HepG2 (cell line): ENCODE data around the gene S100A16. TPM values are rescaled to one million over a fixed set of nuclear protein-coding genes. Genes with fewer than 3 reads are reported as not detected.

ENCODE experiments used
- CBFB ChIP-seq: sonication (generic); formaldehyde crosslinking; IDR thresholded peaks from 2 replicates; pipeline ENCODE4 v1.4.0; 2020; ENCODE audit warnings: missing genetic modification reagents
- CCDC6 ChIP-seq: sonication (generic); formaldehyde crosslinking; IDR thresholded peaks from 2 replicates; pipeline ENCODE4 v1.8.1; 2022; ENCODE audit warnings: mild to moderate bottlenecking, missing genetic modification reagents, moderate library complexity
- CENPX ChIP-seq: sonication (generic); formaldehyde crosslinking; IDR thresholded peaks from 2 replicates; pipeline ENCODE4 v1.9.0; 2021; ENCODE audit warnings: mild to moderate bottlenecking, missing genetic modification reagents, moderate library complexity
- GPN1 ChIP-seq: sonication (generic); formaldehyde crosslinking; IDR thresholded peaks from 2 replicates; pipeline ENCODE4 v1.5.1; 2020; ENCODE audit warnings: missing genetic modification reagents, borderline replicate concordance
- HIVEP1 ChIP-seq: sonication (generic); formaldehyde crosslinking; IDR thresholded peaks from 2 replicates; pipeline ENCODE4 v1.4.0; 2020; ENCODE audit warnings: mild to moderate bottlenecking, missing genetic modification reagents
- MLLT10 ChIP-seq: sonication (generic); formaldehyde crosslinking; IDR thresholded peaks from 2 replicates; pipeline ENCODE4 v1.4.0; 2020; ENCODE audit warnings: missing genetic modification reagents
- NBN ChIP-seq: fragments of 450-650 bp; conservative IDR thresholded peaks from 2 replicates; pipeline ENCODE4 v1.6.1; 2017
- NFIC ChIP-seq: IDR thresholded peaks from 2 replicates; pipeline ENCODE4 v1.6.1; 2012; ENCODE audit warnings: mild to moderate bottlenecking, low read length, inconsistent platforms
- POLR2G ChIP-seq: fragments of 200-400 bp; formaldehyde crosslinking; IDR thresholded peaks from 2 replicates; pipeline ENCODE4 v1.6.1; 2018; ENCODE audit warnings: mild to moderate bottlenecking, low read depth, low read length, moderate library complexity
- ZBTB42 ChIP-seq: sonication (generic); formaldehyde crosslinking; IDR thresholded peaks from 2 replicates; pipeline ENCODE4 v1.5.0; 2020; ENCODE audit warnings: mild to moderate bottlenecking, missing genetic modification reagents
- ZFAT ChIP-seq: sonication (generic); formaldehyde crosslinking; conservative IDR thresholded peaks from 2 replicates; pipeline ENCODE4 v1.8.1; 2023; ENCODE audit warnings: missing genetic modification reagents, inconsistent platforms
- ZKSCAN5 ChIP-seq: sonication (generic); formaldehyde crosslinking; IDR thresholded peaks from 2 replicates; pipeline ENCODE4 v1.5.1; 2020; ENCODE audit warnings: mild to moderate bottlenecking, missing genetic modification reagents
- ZNF101 ChIP-seq: sonication (generic); formaldehyde crosslinking; IDR thresholded peaks from 2 replicates; pipeline ENCODE4 v1.4.0; 2020; ENCODE audit warnings: mild to moderate bottlenecking, low read depth, missing genetic modification reagents, borderline replicate concordance
- ZNF33A ChIP-seq: sonication (generic); formaldehyde crosslinking; IDR thresholded peaks from 2 replicates; pipeline ENCODE4 v1.5.1; 2020; ENCODE audit warnings: missing genetic modification reagents, mild to moderate bottlenecking, moderate library complexity, borderline replicate concordance
- ZNF354B ChIP-seq: sonication (generic); formaldehyde crosslinking; IDR thresholded peaks from 2 replicates; pipeline ENCODE4 v1.8.0; 2022; ENCODE audit warnings: mild to moderate bottlenecking, missing genetic modification reagents
- ZNF543 ChIP-seq: sonication (generic); formaldehyde crosslinking; IDR thresholded peaks from 2 replicates; pipeline ENCODE4 v1.4.0; 2020; ENCODE audit warnings: mild to moderate bottlenecking, missing genetic modification reagents
- ZNF563 ChIP-seq: sonication (generic); formaldehyde crosslinking; IDR thresholded peaks from 2 replicates; pipeline ENCODE4 v1.8.0; 2022; ENCODE audit warnings: mild to moderate bottlenecking, moderate library complexity, missing genetic modification reagents
- polyA plus RNA-seq, 8 experiments: library from polyadenylated mRNA; depleted of rRNA in 3 of 8; stranded (reverse) in 7 of 8; unstranded in 1 of 8; fragments of >200 nt; fragmentation: Illumina TruSeq in 4 of 8; extraction: Trizol in 4 of 8; gene quantifications; 2 replicates each; pipeline versions ENCODE4 v1.2.1 to v1.2.3, GENCODE V29; 2011 to 2016; ENCODE audit warnings: low read depth in 4 of 8, missing spikeins in 1 of 8, mixed read lengths in 1 of 8; ENCODE audit not compliant: insufficient read depth in 1 of 8
- total RNA-seq, 5 experiments: library from RNA; depleted of rRNA; stranded (reverse); fragments of >200 nt; fragmentation: Illumina TruSeq; extraction: Trizol; gene quantifications; 2 replicates each; pipeline ENCODE4 v1.2.3, GENCODE V29; 2016; ENCODE audit warnings: low read depth in 1 of 5
- TF ChIP-seq, protein P1 (sequence below): sonication (generic); formaldehyde crosslinking; IDR thresholded peaks from 2 replicates; pipeline ENCODE4 v1.5.1; 2020; ENCODE audit warnings: mild to moderate bottlenecking, missing genetic modification reagents, borderline replicate concordance
- TF ChIP-seq, protein P2 (sequence below): sonication (generic); formaldehyde crosslinking; IDR thresholded peaks from 2 replicates; pipeline ENCODE4 v1.4.0; 2020; ENCODE audit warnings: mild to moderate bottlenecking, missing genetic modification reagents
- TF ChIP-seq, protein P3 (sequence below): sonication (generic); formaldehyde crosslinking; IDR thresholded peaks from 2 replicates; pipeline ENCODE4 v1.5.0; 2020; ENCODE audit warnings: missing genetic modification reagents, mild to moderate bottlenecking, borderline replicate concordance
- TF ChIP-seq, protein P4 (sequence below): sonication (generic); formaldehyde crosslinking; IDR thresholded peaks from 2 replicates; pipeline ENCODE4 v1.4.0; 2020; ENCODE audit warnings: mild to moderate bottlenecking, missing genetic modification reagents
- TF ChIP-seq, protein P5 (sequence below): sonication (generic); formaldehyde crosslinking; IDR thresholded peaks from 2 replicates; pipeline ENCODE4 v1.4.0; 2020; ENCODE audit warnings: missing genetic modification reagents

The S100A16 gene
- total and polyA plus RNA-seq, 2 of the 13 experiments (the other 11 are each of a cell fraction or from before 2014, with no cell fraction given): 46.0 to 195 TPM

DNA sequence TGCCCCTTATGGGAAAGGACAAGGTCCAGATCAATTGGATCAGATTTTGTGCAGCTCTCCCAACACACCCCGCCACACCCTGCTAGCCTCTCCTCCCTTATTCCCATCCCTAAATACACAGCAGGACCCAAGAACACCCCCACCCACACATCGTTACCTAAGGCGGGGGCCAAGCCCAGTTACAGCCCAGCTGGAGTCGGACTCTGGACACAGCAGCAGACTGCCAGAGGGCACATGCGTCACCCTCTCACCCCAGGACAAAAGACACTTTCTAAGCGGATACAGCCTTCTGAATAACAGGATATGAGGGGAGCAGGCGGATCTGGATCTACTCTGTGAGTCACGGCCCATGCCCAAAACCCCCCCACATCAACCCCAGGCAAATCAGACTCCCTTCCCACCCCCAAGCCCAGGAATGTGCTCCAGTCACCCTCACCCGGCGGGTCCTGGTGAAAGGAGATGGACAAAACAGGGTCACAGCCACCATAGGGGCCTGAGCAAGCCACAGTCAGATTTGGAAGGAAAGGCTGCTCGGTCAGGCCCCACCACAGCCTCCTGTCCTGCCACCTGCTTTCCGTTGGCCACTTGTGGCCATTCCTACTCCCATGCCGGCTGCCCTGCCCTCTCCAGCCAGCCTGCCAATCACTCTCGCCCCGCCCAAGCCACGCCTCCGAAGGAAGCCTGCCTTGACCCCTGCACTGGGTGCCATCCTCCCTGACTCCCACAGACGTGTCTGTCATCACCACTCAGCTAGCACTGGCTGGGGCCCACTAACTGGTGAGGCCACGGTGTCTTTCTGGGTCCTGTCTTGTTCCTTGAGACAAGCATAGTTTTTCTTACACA lies 4.0 kb downstream of the S100A16 start (continued):
- TF ChIP-seq ZFAT (CRISPR knock-in tag) (no peak), ZNF33A (CRISPR knock-in tag) (no peak), ZNF563 (0 out of 2 replicates have a peak, but pooled peaks have one; percentile 68), CENPX (CRISPR knock-in tag) (no peak), ZNF354B (no peak), CCDC6 (CRISPR knock-in tag) (no peak), NBN (no peak), ZKSCAN5 (CRISPR knock-in tag) (peak; percentile 54; the same call in 1 of the 2 replicates), NFIC (no peak), HIVEP1 (CRISPR knock-in tag) (no peak), CBFB (CRISPR knock-in tag) (0 out of 2 replicates have a peak, but pooled peaks have one; percentile 16), ZBTB42 (CRISPR knock-in tag) (0 out of 2 replicates have a peak, but pooled peaks have one; percentile 34), GPN1 (CRISPR knock-in tag) (no peak), MLLT10 (CRISPR knock-in tag) (no peak), ZNF101 (no peak), ZNF543 (CRISPR knock-in tag) (peak; percentile 89; the same call in 1 of the 2 replicates), POLR2G (peak; percentile 82)
- TF ChIP-seq, protein P1, sequence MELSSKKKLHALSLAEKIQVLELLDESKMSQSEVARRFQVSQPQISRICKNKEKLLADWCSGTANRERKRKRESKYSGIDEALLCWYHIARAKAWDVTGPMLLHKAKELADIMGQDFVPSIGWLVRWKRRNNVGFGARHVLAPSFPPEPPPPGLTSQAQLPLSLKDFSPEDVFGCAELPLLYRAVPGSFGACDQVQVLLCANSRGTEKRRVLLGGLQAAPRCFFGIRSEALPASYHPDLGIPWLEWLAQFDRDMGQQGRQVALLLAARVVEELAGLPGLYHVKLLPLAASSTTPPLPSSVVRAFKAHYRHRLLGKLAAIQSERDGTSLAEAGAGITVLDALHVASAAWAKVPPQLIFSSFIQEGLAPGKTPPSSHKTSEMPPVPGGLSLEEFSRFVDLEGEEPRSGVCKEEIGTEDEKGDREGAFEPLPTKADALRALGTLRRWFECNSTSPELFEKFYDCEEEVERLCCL (CRISPR knock-in tag): peak; percentile 50; the same call in 1 of the 2 replicates
- TF ChIP-seq, protein P2, sequence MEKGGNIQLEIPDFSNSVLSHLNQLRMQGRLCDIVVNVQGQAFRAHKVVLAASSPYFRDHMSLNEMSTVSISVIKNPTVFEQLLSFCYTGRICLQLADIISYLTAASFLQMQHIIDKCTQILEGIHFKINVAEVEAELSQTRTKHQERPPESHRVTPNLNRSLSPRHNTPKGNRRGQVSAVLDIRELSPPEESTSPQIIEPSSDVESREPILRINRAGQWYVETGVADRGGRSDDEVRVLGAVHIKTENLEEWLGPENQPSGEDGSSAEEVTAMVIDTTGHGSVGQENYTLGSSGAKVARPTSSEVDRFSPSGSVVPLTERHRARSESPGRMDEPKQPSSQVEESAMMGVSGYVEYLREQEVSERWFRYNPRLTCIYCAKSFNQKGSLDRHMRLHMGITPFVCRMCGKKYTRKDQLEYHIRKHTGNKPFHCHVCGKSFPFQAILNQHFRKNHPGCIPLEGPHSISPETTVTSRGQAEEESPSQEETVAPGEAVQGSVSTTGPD (CRISPR knock-in tag): no peak
- TF ChIP-seq, protein P3, sequence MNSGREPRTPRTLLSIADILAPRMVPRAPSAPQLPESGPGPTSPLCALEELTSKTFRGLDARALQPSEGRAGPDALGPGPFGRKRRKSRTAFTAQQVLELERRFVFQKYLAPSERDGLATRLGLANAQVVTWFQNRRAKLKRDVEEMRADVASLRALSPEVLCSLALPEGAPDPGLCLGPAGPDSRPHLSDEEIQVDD (CRISPR knock-in tag): no peak; the same call in 1 of the 2 replicates
- TF ChIP-seq, protein P4, sequence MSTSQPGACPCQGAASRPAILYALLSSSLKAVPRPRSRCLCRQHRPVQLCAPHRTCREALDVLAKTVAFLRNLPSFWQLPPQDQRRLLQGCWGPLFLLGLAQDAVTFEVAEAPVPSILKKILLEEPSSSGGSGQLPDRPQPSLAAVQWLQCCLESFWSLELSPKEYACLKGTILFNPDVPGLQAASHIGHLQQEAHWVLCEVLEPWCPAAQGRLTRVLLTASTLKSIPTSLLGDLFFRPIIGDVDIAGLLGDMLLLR: 0 out of 2 replicates have a peak, but pooled peaks have one; percentile 55
- TF ChIP-seq, protein P5, sequence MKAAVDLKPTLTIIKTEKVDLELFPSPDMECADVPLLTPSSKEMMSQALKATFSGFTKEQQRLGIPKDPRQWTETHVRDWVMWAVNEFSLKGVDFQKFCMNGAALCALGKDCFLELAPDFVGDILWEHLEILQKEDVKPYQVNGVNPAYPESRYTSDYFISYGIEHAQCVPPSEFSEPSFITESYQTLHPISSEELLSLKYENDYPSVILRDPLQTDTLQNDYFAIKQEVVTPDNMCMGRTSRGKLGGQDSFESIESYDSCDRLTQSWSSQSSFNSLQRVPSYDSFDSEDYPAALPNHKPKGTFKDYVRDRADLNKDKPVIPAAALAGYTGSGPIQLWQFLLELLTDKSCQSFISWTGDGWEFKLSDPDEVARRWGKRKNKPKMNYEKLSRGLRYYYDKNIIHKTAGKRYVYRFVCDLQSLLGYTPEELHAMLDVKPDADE (CRISPR knock-in tag): no peak
